Omental fat pad (tissue), 4 donors: ENCODE results near the gene HOXB8. TPM values are rescaled to one million over a fixed set of nuclear protein-coding genes. Genes with fewer than 3 reads are reported as not detected.

Experiments
- ATAC-seq: fragments of 150-250 bp; one replicate; pipeline ENCODE4 v1.9.1; 2016; ENCODE audit warnings: mild to moderate bottlenecking, moderate library complexity; ENCODE audit not compliant: low FRiP score
- DNase-seq: peaks from one replicate; pipeline ENCODE4 v3.0.0-alpha.2; 2019; ENCODE audit warnings: low spot score
- total RNA-seq, 4 donors: library from RNA; depleted of rRNA; stranded (reverse); fragments of >200 nt; gene quantifications; one replicate each; pipeline ENCODE4 v1.1.0, GENCODE V29; 2016
- TF ChIP-seq, protein P1 (sequence below), 3 donors: fragments of 450-650 bp; IDR thresholded peaks; one replicate each; pipeline ENCODE4 v1.5.1; 2016 to 2017; ENCODE audit warnings: antibody characterized with exemption in 3 of 3, mild to moderate bottlenecking in 3 of 3, moderate library complexity in 2 of 3

Gene HOXB8
- total RNA-seq, 4 donors from 2014 or later: 4.3 to 6.2 (median 5.0) TPM

- DNase-seq (no peak), ATAC-seq (no peak)
- TF ChIP-seq, protein P1, sequence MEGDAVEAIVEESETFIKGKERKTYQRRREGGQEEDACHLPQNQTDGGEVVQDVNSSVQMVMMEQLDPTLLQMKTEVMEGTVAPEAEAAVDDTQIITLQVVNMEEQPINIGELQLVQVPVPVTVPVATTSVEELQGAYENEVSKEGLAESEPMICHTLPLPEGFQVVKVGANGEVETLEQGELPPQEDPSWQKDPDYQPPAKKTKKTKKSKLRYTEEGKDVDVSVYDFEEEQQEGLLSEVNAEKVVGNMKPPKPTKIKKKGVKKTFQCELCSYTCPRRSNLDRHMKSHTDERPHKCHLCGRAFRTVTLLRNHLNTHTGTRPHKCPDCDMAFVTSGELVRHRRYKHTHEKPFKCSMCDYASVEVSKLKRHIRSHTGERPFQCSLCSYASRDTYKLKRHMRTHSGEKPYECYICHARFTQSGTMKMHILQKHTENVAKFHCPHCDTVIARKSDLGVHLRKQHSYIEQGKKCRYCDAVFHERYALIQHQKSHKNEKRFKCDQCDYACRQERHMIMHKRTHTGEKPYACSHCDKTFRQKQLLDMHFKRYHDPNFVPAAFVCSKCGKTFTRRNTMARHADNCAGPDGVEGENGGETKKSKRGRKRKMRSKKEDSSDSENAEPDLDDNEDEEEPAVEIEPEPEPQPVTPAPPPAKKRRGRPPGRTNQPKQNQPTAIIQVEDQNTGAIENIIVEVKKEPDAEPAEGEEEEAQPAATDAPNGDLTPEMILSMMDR (IDR thresholded peaks at IDR 0.05): no peak
Observed at GRCh38 chr17:48636177-48637018, 21.3 kb upstream of the HOXB8 start.

- no peak for ATAC-seq
- DNase-seq: no peak
- TF ChIP-seq, protein P1 (IDR thresholded peaks at IDR 0.05): no peak
Observed at GRCh38 chr17:48634493-48635208, 19.6 kb upstream of the HOXB8 start.

DNA sequence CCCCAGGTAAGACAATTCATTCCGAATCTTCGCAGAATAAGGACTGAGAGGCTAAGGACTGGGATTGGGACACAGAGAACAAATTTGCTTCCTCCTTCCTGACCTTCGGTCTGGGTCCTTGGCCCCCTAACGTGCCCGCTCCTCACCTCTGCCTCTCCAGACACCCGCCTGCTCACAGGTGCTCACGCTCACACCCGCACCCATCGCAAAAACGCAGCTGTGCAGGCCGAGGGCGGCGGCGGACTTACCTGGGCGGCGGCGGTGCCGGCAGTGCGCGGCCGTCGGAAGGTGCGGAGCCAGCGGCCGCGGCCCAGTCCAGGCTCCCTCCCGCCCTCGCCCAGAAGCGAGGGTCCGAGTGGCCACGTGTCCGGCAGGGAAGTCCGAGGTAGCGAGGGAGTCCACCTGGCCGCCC lies 18.2 kb upstream of the HOXB8 start:
- TF ChIP-seq, protein P1 (IDR thresholded peaks at IDR 0.05): no peak
- DNase-seq (no peak), ATAC-seq (no peak)

DNA sequence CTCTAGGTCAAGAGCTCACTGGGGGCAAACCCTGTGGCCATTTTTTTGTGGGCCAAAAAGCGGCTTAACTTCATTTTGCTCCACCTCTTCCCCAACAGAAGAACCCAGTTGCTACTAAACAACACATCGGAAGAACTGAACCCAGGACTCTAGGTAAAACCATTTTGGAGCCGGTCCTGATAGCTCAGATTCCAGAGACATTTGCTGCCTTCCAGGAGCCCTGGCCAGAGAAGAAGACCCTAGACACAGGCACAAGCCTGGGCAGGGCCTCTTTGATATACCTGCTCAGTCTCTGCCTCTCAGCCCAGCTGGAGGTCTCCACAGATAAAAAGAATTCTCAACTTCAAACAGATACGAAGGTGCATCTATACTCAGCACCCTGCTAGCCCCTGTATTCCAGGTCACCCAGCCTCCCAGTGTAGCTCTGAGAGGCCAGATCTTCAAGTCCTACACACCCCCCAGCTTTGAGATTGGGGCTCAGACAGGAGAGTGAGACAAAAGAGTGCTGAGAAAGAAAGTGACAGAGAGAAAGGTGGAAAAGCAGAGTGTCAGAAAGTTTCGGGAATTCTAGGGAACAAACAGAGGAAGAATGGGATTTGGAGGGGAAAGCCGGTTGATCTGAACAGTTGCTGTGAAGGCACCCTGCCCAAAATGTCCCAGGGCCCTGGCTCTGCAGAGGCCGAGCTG lies 17.6 kb upstream of the HOXB8 start:
- ATAC-seq (no peak), DNase-seq (no peak)
- TF ChIP-seq, protein P1 (IDR thresholded peaks at IDR 0.05): no peak

- TF ChIP-seq, protein P1 (IDR thresholded peaks at IDR 0.05): no peak
- ATAC-seq (no peak), DNase-seq (no peak)
Observed at GRCh38 chr17:48631693-48632578, 16.8 kb upstream of the HOXB8 start.
